ENCODE results near the gene LDLRAD2.
"Not testable (repeated sequence)": the region's sequence is repeated elsewhere in the genome, so short reads cannot be mapped to it uniquely, and the experiment has no call there.

The LDLRAD2 gene

GRCh38 chr1:21824926-21825325 lies 12.9 kb downstream of the LDLRAD2 start:
- no peak for DNase-seq

- no peak for DNase-seq
These were observed 13.3 kb downstream of the LDLRAD2 start for GRCh38 chr1:21825393-21825792.

DNA sequence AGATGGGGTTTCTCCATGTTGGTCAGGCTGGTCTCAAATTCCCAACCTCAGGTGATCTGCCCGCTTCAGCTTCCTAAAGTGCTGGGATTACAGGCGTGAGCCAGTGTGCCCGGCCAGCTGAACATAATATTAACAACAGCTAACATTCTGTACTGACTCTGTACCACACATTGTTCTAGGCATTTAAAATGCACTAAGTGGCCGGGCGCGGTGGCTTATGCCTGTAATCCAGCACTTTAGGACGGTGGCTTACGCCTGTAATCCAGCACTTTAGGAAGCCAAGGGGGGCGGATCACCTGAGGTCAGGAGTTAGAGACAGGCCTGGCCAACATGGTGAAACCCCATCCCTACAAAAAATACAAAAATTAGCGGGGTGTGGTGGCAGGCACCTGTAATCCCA lies 14.6 kb downstream of the LDLRAD2 start:
- DNase-seq = not testable (repeated sequence)

DNA sequence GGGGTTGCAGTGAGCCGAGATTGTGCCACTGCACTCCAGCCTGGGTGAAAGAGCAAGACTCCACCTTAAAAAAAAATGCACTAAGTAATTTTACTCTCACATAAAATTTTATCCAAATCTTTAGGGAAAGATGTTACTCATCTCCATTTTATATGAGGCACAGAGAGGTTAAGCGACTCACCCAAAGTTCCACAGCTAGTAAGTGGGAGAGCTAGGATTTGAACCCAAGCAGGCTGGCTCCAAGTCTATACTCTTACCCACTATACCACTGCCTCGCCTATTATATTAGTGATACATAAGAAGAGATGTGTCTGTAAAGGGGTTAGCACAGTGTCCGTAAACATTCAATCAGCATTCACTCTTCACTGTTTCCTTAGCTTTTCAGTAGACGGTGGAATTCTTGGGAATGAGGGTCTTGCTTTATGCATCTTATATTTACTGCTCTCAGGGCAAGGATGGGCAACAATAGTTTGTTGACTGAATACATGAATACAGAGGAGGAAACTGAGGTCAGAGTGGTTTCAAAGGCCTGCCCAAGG lies 15.1 kb downstream of the LDLRAD2 start:
- no peak for DNase-seq

- no peak for DNase-seq
These were observed 16.0 kb downstream of the LDLRAD2 start for GRCh38 chr1:21828075-21828474.

DNA sequence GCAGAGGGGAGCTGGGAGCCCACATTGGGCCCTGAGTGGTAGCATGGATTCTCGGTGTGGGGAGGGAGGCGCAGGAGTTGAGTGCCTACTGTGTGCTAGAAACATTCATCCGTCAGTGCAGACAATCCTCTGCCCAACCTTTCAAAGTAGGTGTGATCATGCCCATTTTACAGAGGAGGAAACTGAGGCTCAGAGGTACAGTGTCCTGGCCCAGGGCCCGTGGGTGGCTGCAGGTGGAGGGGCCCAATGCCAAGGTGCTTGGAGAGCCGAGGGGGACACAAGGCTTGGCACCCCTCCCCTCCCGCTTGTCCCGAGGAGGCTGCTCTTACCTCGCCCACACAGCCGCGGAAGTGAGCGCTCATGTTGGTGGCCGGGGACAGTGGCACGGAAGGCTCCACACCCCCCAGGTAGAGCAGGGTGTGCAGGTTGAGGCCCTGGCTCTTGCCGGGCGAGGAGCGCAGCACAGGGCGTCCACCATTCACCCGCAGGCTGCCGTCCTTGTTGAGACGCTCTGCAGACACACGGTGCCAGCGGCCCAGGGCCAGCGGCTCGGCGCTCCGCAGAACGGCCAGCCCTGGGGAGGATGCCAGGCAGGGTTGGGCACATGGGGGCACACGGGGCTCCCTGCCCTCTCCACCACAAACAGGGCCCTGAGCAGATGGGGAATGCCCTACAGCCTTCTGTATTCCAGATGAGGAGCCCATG lies 16.6 kb downstream of the LDLRAD2 start:
- DNase-seq = no peak

DNA sequence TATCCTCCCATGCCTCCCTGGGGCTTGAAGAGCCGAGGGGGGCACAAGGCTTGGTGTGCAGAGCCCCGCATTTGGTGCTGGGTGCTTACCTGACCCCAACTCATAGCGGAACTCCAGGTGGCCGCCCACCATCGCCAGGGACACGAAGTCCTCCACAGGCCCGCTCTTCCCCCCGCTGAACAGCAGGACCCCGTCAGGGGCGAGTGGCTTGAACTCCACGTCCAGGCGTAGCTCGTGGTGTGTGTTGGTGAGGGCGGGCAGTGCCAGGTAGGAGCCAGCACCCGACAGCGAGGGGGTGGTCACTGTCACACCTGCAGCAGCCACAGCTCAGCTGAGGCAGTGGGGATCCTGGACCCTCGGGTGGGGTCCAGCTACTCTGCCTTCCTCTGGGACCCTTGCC lies 17.2 kb downstream of the LDLRAD2 start:
- no peak for DNase-seq

GRCh38 chr1:21830792-21831453 lies 18.9 kb downstream of the LDLRAD2 start:
- DNase-seq = no peak

GRCh38 chr1:21831454-21831970 lies 19.4 kb downstream of the LDLRAD2 start:
- DNase-seq = no peak

DNA sequence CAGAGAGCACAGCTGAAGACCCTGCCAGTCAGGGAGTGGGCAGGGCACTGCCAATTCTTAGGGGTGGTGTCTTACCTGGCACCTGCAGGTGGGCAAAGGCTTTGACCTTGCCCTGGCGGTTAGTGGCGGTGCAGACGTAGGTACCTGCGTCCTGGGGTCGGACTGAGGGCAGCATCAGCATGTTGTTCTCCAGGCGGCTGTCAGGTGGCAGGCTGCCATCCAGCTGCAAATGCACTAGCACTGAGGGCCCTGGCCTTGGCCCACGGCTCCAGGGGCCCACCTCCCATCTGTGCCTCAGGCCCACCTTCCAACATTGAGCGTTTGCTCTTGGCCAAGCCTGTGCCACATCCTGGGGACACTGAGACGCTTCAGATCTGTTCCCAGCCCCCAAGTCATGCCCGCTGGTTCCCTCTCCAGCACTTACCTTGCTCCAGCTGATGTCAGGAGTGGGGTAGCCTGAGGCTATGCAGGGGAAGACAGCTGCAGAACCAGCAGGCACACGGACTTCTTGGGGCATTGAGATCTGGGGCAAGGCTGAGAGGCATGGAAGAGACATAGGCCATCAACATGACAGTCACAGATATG lies 21.4 kb downstream of the LDLRAD2 start:
- DNase-seq = no peak

DNA sequence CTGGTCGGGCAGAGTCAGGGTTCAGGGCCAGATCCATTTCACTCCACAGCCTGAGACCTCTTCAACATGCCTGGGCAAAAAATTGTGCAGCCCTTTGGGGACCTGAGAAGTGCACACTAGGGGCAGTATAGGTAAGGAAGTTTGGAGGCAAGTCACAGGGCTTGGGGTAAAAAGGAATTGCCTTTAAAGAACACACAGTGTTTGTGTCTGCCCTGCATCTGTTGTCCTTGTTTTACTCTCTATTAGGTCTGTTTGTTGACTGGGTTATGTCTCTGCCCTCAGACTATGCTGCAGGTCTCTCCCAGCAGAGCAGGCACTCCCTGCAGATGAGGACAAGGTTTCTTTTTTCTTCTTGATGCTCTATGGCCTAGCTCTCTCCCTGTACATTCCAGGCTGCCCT lies 22.0 kb downstream of the LDLRAD2 start:
- DNase-seq = no peak

DNA sequence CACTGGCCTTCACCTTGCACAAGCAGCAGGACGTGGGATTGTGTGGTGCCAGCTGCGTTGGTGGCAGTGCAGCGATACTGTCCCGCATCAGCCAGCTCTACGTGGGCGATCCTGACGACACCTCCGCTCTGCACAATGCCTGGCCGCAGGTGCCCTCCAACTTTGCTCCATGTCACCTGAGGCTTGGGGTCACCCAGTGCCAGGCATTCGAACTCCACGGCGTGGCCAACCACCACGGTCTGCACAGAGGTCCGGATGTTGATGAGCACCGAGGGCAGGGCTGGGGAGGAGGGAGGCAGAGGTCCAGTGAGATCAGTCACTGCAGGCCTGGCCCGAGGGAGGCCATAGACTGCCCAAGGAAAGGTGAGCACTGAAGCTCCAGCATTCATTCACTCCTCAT lies 22.6 kb downstream of the LDLRAD2 start:
- no peak for DNase-seq

GRCh38 chr1:21836010-21836409 lies 23.9 kb downstream of the LDLRAD2 start:
- DNase-seq = no peak

DNA sequence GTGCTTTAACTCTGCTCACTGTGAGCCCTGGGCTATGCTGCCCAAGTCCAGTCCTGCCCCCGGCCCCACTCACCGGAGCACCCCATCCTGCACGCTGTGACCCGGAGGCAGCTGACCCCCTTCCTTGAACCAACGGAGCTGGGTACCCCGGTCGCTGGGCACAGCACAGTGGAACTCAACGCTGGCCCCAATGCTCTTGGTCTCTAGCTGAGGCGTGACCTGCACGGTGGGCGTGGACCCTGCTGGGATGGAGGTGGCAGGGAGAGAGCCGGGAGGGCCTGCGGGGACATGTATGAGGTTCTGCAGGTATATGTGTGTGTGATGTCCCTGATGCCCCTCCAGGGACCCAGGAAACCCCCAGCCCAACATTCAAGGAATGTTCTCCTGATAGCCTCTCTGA lies 24.7 kb downstream of the LDLRAD2 start:
- DNase-seq = no peak

- no peak for DNase-seq
These were observed 25.4 kb downstream of the LDLRAD2 start for GRCh38 chr1:21837476-21837875.

DNA sequence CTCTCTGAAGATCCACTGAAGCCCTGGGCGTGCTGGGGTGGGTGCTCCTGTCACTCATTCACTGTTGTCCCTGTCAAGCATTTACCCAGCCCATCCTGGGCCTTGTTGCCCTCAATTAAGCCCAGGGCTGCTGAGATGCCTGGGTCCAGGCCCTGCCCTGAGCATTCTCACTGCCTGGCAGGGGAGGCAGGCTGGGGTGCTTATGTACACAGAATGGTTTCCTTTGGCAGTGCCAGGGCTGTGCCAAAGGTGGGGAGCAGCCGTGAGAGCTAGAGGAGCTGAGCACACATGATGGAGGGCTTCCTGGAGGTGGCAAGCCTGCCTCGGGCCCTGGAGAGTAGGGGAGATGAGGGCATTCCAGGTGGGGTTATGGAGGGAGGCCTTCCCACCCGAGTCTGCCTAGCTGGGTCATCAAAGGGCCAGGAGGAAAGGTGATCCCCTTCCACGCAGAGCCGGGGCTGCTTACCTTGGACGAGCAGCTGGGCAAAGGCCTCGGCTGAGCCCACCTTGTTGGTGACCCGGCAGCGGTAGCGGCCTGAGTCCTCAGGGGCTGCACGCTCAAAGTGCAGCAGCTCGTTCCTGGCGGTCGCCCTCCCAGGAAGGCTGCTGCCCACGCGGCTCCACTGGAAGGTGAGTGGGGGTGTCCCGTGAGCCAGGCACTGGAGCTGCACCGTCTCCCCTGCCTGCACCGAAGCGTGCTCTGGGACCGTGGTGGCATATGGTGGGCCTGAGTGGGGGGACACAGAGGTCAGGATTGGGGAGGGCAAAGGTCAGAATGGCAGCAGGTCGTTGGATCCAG lies 26.5 kb downstream of the LDLRAD2 start:
- DNase-seq = no peak

DNA sequence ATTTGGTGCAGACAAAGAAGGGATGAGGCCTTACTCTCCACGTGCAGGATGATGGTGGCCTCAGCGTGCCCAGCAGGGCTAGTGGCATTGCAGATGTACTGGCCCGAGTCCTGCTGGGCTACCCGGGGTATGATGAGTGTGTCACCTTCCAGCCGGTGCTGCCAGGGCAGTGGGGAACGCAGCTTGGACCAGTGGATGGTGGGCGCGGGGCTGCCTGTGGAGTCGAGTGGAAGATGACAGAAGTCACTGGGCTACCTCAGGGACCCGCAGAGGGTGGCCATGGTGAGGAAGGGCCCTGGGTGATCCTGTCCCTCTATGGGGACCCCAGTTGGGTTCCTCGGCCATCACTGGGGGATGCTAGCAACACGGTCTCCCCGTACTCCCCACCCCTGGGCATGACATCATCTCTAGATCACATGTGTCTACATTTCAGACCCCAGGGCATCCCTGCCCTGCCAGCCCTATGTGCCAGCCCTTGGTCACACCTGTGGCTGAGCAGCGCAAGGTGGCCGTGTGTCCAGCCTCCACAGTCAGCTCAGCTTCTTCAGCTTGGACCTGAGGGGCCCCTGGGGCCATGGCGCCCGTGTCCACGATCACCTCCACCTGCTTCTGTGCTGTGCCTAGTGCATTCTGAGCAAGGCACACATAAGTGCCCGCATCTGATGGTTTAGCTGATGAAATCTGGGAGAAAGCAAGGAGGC lies 27.4 kb downstream of the LDLRAD2 start:
- DNase-seq = no peak

DNA sequence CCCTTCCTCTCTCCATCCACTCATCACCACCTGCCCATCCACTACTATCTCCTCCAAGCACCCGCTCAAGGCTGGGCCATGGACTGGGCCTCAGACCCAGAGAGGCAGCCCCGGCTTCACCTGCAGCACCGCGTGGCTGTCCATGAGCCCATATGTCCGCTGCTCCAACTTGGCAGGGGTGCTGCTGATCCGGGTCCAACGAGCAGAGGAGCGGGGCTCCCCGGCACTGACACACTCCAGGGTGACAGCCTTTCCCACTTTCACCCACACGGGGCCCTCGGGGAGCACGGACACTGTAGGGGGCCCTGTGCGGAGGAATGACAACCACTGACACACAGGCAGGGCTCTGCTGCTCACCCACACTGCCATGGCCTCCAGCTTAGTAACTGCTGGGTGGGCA lies 28.9 kb downstream of the LDLRAD2 start:
- no peak for DNase-seq

GRCh38 chr1:21841852-21842466 lies 29.9 kb downstream of the LDLRAD2 start:
- DNase-seq = no peak

DNA sequence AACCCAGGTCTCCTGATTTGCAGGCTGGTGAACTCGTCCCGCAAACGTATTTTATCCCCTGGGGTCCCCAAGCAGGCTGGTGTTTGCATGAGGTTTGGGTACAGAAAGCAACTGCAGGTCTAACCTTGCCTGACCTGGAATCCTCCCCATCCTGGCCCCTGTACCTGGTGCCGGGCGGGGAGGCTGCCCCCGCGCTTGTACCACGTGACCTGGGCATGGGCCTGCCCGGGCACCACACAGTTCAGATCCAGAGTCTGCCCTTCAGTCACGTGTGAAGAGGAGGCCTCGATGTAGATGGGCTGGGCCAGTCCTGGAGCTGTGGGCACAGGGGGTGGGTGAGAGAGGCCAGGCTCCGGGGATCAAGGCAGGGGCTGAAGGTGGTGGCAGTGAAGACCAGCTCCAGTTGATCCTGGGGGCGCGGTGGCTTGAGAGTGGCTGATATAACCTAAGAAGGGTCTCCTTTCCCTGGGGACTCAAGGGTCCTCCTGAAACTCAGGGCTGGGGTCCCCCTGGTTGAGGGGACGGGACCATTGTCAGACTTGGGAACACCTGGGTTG lies 30.6 kb downstream of the LDLRAD2 start:
- no peak for DNase-seq

DNA sequence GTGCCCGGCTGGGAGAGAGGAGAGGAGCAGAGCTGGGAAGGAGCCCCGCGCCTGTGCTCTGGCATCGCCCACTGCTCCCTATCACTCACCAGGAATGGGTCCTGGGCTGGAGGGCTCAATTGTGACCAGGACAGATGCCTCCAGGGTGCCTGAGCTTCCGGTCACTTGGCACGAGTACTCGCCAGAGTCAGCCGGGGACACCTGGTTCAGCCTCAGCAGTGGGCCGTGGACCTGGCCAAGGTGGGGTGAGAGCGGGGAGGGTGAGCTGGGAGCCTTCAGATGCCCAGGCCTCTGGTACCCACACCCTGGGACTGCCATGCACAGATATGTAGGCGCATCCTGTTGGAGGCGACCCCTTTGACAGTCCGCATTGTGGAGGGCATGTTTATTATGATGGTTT lies 31.1 kb downstream of the LDLRAD2 start:
- no peak for DNase-seq

GRCh38 chr1:21843996-21844395 lies 31.9 kb downstream of the LDLRAD2 start:
- no peak for DNase-seq

Measured in NCI-H2107 (cell line).